Type B pancreatic cell (in vitro differentiated cells): ENCODE measurements around the gene ITIH3. TPM values are rescaled to one million over a fixed set of nuclear protein-coding genes. Genes with fewer than 3 reads are reported as not detected.
A peak's percentile ranks its signal among the peaks of the same experiment; 100 is the strongest.

Experiments
- DNase-seq: peaks from one replicate; pipeline ENCODE4 v3.0.0; 2021; ENCODE audit warnings: mixed read lengths; ENCODE audit not compliant: unreplicated experiment; ENCODE audit errors: extremely low spot score
- H3K27ac Mint-ChIP-seq: 2 replicates; pipeline ENCODE4 v1.8.0; 2021; ENCODE audit warnings: mild to moderate bottlenecking, mixed read lengths
- H3K27me3 Mint-ChIP-seq: 2 replicates; pipeline ENCODE4 v1.8.0; 2021; ENCODE audit warnings: mixed read lengths
- H3K36me3 Mint-ChIP-seq: 2 replicates; pipeline ENCODE4 v1.8.0; 2021; ENCODE audit warnings: mixed read lengths
- H3K4me1 Mint-ChIP-seq: one replicate; pipeline ENCODE4 v1.8.0; 2021; ENCODE audit warnings: mixed read lengths; ENCODE audit not compliant: unreplicated experiment
- H3K4me3 Mint-ChIP-seq: 2 replicates; pipeline ENCODE4 v1.8.0; 2021; ENCODE audit warnings: mild to moderate bottlenecking, mixed read lengths
- H3K9me3 Mint-ChIP-seq: 2 replicates; pipeline ENCODE4 v1.8.0; 2021; ENCODE audit warnings: mixed read lengths
- CTCF ChIP-seq: fragments of 200-600 bp; sonication (generic); conservative IDR thresholded peaks from 2 replicates; pipeline ENCODE4 v1.5.0; 2021; ENCODE audit warnings: antibody characterized with exemption, mild to moderate bottlenecking
- total RNA-seq: library from RNA; stranded (reverse); gene quantifications from 2 replicates; pipeline ENCODE4 v1.2.1, GENCODE V29; 2021; ENCODE audit warnings: low replicate concordance

Gene ITIH3
- total RNA-seq, 1 donor from 2014 or later, result 0.97 TPM

GRCh38 chr3:52846432-52846965 is 51.9 kb downstream of the ITIH3 start:
- H3K4me3 Mint-ChIP-seq, result no peak overlapping the region
- no peak for DNase-seq
- H3K36me3 Mint-ChIP-seq, result peaks cover 6% of the 10 kb centered on the region

GRCh38 chr3:52847241-52847640 is 52.6 kb downstream of the ITIH3 start:
- H3K27ac Mint-ChIP-seq, result no peak overlapping the region
- H3K9me3 Mint-ChIP-seq, result no peaks in the 10 kb centered on the region
- no peak for TF ChIP-seq CTCF
- H3K4me3 Mint-ChIP-seq, result no peak overlapping the region
- no peak for DNase-seq
- peaks cover 7% of the 10 kb centered on the region for H3K4me1 Mint-ChIP-seq
- H3K36me3 Mint-ChIP-seq, result peaks cover 5% of the 10 kb centered on the region
- H3K27me3 Mint-ChIP-seq, result no peaks in the 10 kb centered on the region

More at GRCh38 chr3:52846432-52846965, 51.9 kb downstream of the ITIH3 start:
- Mint-ChIP-seq H3K27me3 (no peaks in the 10 kb centered on the region), H3K27ac (no peak overlapping the region), H3K9me3 (no peaks in the 10 kb centered on the region), H3K4me1 (peaks cover 7% of the 10 kb centered on the region)
- TF ChIP-seq CTCF, result no peak

GRCh38 chr3:52847726-52848125 is 53.1 kb downstream of the ITIH3 start:
- no peaks in the 10 kb centered on the region for H3K27me3 Mint-ChIP-seq
- H3K36me3 Mint-ChIP-seq, result peaks cover 5% of the 10 kb centered on the region
- no peaks in the 10 kb centered on the region for H3K9me3 Mint-ChIP-seq
- DNase-seq, result no peak
- H3K27ac Mint-ChIP-seq, result no peak overlapping the region
- no peak overlapping the region for H3K4me3 Mint-ChIP-seq
- H3K4me1 Mint-ChIP-seq, result peaks cover 7% of the 10 kb centered on the region
- TF ChIP-seq CTCF, result no peak

- Mint-ChIP-seq H3K4me3 (no peak overlapping the region), H3K9me3 (no peaks in the 10 kb centered on the region), H3K27me3 (no peaks in the 10 kb centered on the region), H3K4me1 (no peaks in the 10 kb centered on the region), H3K36me3 (peaks cover 5% of the 10 kb centered on the region), H3K27ac (no peak overlapping the region)
- no peak for TF ChIP-seq CTCF
- no peak for DNase-seq
These were observed 54.0 kb downstream of the ITIH3 start for GRCh38 chr3:52848617-52849016.

GRCh38 chr3:52849656-52850055 is 55.1 kb downstream of the ITIH3 start:
- peaks cover 5% of the 10 kb centered on the region for H3K36me3 Mint-ChIP-seq
- no peak overlapping the region for H3K4me3 Mint-ChIP-seq
- no peak for DNase-seq
- no peak overlapping the region for H3K27ac Mint-ChIP-seq
- no peaks in the 10 kb centered on the region for H3K4me1 Mint-ChIP-seq
- H3K27me3 Mint-ChIP-seq, result no peaks in the 10 kb centered on the region
- TF ChIP-seq CTCF, result no peak
- H3K9me3 Mint-ChIP-seq, result no peaks in the 10 kb centered on the region

- no peak overlapping the region for H3K27ac Mint-ChIP-seq
- peaks cover 5% of the 10 kb centered on the region for H3K36me3 Mint-ChIP-seq
- H3K9me3 Mint-ChIP-seq, result no peaks in the 10 kb centered on the region
- H3K27me3 Mint-ChIP-seq, result no peaks in the 10 kb centered on the region
- TF ChIP-seq CTCF, result peak; percentile 81
- no peaks in the 10 kb centered on the region for H3K4me1 Mint-ChIP-seq
- no peak for DNase-seq
- H3K4me3 Mint-ChIP-seq, result no peak overlapping the region
These were observed 56.8 kb downstream of the ITIH3 start for GRCh38 chr3:52851348-52851747.
